HFF-Myc (cell line): Measurements from ENCODE around the gene KCNS3.

Source experiments
- DNase-seq: peaks from one replicate; pipeline ENCODE4 v3.0.0-alpha.2; 2011; ENCODE audit warnings: low read depth; ENCODE audit errors: extremely low read depth
- H3K4me3 ChIP-seq: replicated peaks from 2 replicates; pipeline ENCODE4 v1.5.1; 2011; ENCODE audit warnings: low read depth, mild to moderate bottlenecking, control low read depth, low read length
- CTCF ChIP-seq: IDR thresholded peaks from 2 replicates; pipeline ENCODE4 v1.5.1; 2012; ENCODE audit warnings: mild to moderate bottlenecking, low read depth, low read length, control low read depth; ENCODE audit errors: missing control alignments

The KCNS3 gene

GRCh38 chr2:17979707-17980106 lies 101.2 kb downstream of the KCNS3 start:
- no peak for TF ChIP-seq CTCF
- no peak overlapping the region for H3K4me3 ChIP-seq
- no peak for DNase-seq

GRCh38 chr2:17981936-17982335 lies 103.5 kb downstream of the KCNS3 start:
- no peak for DNase-seq
- no peak overlapping the region for H3K4me3 ChIP-seq
- TF ChIP-seq CTCF, result no peak
